ENCODE results near the gene RHOT2.

The RHOT2 gene

DNA sequence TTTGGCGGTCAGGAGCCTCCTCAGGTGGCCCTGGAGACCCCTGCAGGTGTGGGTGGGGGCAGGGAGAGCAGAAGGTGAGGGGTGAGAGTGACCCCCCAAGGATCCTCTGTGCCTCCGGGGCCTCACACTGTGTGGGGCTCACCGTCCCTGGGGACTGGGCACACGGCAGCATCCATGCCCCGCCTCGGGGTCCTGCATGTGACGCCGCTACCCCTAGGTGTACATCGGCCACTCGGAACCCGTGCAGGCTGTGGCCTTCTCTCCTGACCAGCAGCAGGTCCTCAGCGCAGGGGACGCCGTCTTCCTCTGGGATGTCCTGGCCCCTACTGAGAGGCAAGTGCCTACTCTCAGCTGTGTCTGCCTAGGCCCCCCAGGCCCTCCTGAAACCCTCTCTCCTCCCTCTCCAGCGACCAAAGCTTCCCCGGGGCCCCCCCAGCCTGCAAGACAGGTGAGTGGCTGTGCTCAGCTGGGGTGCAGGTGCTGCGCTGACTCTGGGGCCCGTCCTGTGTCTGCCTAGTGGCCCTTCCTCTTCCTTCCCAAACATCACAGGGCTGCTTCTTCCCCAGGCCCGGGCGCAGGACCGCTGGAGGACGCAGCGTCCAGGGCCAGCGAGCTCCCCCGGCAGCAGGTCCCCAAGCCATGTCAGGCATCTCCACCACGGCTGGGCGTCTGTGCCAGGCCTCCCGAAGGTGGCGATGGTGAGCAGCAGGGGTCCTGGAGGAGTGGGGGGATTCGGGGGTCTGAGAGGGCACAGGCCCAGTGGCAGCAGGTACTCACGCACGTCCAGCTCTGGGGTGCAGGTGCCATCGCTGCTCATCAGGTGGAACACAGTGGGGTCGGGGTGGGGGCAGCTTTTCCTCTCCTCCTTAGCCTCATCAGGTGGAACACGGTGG, 9.0 kb upstream of the RHOT2 start:
- H3K79me2 ChIP-seq, result no peaks in the 10 kb centered on the region
- H3K4me1 ChIP-seq, result peaks cover 4% of the 10 kb centered on the region
- no peak overlapping the region for H3K4me3 ChIP-seq (ENCODE audit: low read depth, low read length)
- no peak overlapping the region for H2AFZ ChIP-seq
- no peaks in the 10 kb centered on the region for H3K9me3 ChIP-seq (ENCODE audit: control insufficient read depth, low read length)
- no peak overlapping the region for H3K27ac ChIP-seq
- H3K27me3 ChIP-seq (ENCODE audit: control insufficient read depth, insufficient read depth, low read length), result no peaks in the 10 kb centered on the region
- no peaks in the 10 kb centered on the region for H3K36me3 ChIP-seq (ENCODE audit: control insufficient read depth, insufficient read depth, low read length)
- H3K4me2 ChIP-seq (ENCODE audit: low read length), result no peak overlapping the region
- H3K9ac ChIP-seq, result no peak overlapping the region
- TF ChIP-seq, protein P1, sequence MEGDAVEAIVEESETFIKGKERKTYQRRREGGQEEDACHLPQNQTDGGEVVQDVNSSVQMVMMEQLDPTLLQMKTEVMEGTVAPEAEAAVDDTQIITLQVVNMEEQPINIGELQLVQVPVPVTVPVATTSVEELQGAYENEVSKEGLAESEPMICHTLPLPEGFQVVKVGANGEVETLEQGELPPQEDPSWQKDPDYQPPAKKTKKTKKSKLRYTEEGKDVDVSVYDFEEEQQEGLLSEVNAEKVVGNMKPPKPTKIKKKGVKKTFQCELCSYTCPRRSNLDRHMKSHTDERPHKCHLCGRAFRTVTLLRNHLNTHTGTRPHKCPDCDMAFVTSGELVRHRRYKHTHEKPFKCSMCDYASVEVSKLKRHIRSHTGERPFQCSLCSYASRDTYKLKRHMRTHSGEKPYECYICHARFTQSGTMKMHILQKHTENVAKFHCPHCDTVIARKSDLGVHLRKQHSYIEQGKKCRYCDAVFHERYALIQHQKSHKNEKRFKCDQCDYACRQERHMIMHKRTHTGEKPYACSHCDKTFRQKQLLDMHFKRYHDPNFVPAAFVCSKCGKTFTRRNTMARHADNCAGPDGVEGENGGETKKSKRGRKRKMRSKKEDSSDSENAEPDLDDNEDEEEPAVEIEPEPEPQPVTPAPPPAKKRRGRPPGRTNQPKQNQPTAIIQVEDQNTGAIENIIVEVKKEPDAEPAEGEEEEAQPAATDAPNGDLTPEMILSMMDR (IDR thresholded peaks at IDR 0.05), result no peak

DNA sequence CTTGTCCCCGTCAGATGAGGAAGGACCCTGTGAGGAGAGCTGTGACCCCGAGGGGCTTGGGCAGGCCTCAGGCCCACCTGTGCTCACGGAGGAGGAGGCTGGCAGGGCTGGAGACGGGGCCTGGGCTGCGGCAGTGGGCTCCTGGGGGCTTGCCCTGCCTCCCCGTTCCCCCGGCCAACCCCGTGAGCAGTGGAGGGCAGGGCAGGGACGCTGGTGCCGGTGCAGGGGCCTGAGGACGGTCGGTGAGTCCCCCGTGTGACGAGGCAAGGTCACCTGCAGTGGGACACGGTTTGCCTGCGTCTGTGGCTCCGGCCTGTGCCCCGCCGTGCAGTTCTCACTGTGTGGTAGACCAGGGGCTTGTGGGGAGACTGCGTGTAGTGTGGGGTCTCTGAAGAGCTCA, 8.3 kb upstream of the RHOT2 start:
- no peak overlapping the region for H3K9ac ChIP-seq
- H3K9me3 ChIP-seq (ENCODE audit: control insufficient read depth, low read length), result no peaks in the 10 kb centered on the region
- no peak overlapping the region for H3K27ac ChIP-seq
- no peaks in the 10 kb centered on the region for H3K36me3 ChIP-seq (ENCODE audit: control insufficient read depth, insufficient read depth, low read length)
- peaks cover 4% of the 10 kb centered on the region for H3K4me1 ChIP-seq
- H3K4me2 ChIP-seq (ENCODE audit: low read length), result no peak overlapping the region
- no peaks in the 10 kb centered on the region for H3K27me3 ChIP-seq (ENCODE audit: control insufficient read depth, insufficient read depth, low read length)
- no peak overlapping the region for H3K4me3 ChIP-seq (ENCODE audit: low read depth, low read length)
- TF ChIP-seq, protein P1 (IDR thresholded peaks at IDR 0.05), result no peak
- no peaks in the 10 kb centered on the region for H3K79me2 ChIP-seq
- no peak overlapping the region for H2AFZ ChIP-seq

DNA sequence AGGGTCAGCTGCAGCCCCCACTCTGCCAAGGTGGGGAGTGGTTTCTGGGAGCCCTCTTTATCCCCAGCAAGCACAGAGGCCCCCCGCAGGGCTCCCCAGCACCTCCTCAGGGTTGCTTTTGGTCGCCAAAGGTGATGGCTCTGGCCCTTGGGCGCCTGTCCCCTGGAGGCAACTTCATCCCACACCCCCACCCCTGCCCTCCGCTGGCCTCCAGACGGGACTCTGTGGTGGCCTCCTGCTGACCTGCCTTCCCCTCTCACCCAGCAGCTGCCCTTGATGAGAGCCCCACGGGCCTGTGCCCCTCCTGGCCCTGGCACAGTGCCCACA, 7.8 kb upstream of the RHOT2 start:
- TF ChIP-seq, protein P1 (IDR thresholded peaks at IDR 0.05), result no peak
- H3K36me3 ChIP-seq (ENCODE audit: control insufficient read depth, insufficient read depth, low read length), result no peaks in the 10 kb centered on the region
- H2AFZ ChIP-seq, result peak overlapping the region; percentile 78
- peak overlapping the region; percentile 53 for H3K4me2 ChIP-seq (ENCODE audit: low read length)
- no peaks in the 10 kb centered on the region for H3K27me3 ChIP-seq (ENCODE audit: control insufficient read depth, insufficient read depth, low read length)
- peak overlapping the region; percentile 61 for H3K27ac ChIP-seq
- H3K4me1 ChIP-seq, result peaks cover 4% of the 10 kb centered on the region
- no peaks in the 10 kb centered on the region for H3K9me3 ChIP-seq (ENCODE audit: control insufficient read depth, low read length)
- H3K9ac ChIP-seq, result no peak overlapping the region
- H3K4me3 ChIP-seq (ENCODE audit: low read depth, low read length), result peak overlapping the region; percentile 20
- H3K79me2 ChIP-seq, result no peaks in the 10 kb centered on the region

DNA sequence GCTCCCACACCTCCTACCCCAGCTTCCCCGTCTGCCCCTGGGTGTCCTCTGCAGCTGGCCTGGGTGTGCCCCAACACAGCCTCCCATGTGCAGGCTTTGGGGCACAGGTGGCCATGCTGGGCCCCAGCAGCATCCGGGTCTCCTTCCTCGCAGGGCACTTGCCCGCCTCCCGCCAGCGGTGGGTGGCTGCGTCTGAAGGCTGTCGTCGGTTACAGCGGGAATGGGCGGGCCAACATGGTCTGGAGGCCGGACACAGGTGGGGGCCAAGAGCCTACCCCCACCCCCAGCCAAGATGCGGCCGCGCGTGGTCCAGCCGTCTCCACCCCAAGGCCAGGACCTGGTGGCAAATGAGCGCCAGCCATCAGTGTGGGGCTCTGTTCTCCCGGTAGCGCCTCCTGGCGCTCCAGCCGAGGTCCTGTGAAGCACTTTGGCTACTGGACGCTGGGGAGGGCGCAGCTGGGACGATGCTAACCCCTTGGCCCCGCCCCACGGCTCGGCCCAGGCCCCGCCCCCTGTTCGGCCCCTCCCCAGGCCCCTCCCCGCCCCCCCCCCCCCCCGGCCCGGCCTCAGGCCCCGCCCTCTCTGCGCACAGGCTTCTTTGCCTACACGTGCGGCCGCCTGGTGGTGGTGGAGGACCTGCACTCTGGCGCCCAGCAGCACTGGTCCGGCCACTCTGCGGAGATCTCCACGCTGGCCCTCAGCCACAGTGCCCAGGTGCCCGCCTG, 7.3 kb upstream of the RHOT2 start:
- no peaks in the 10 kb centered on the region for H3K27me3 ChIP-seq (ENCODE audit: control insufficient read depth, insufficient read depth, low read length)
- H3K36me3 ChIP-seq (ENCODE audit: control insufficient read depth, insufficient read depth, low read length), result no peaks in the 10 kb centered on the region
- H3K27ac ChIP-seq, result peak overlapping the region; percentile 74
- H3K4me3 ChIP-seq (ENCODE audit: low read depth, low read length), result peak overlapping the region; percentile 20
- peaks cover 4% of the 10 kb centered on the region for H3K4me1 ChIP-seq
- H3K9me3 ChIP-seq (ENCODE audit: control insufficient read depth, low read length), result no peaks in the 10 kb centered on the region
- no peaks in the 10 kb centered on the region for H3K79me2 ChIP-seq
- H3K4me2 ChIP-seq (ENCODE audit: low read length), result peak overlapping the region; percentile 53
- peak overlapping the region; percentile 78 for H2AFZ ChIP-seq
- H3K9ac ChIP-seq, result no peak overlapping the region
- TF ChIP-seq, protein P1 (IDR thresholded peaks at IDR 0.05), result peak; percentile 43

All from parathyroid adenoma (tissue), 2 donors.